ENCODE measurements around the gene C2CD5.
"Not testable (repeated sequence)": the region's sequence is repeated elsewhere in the genome, so short reads cannot be mapped to it uniquely, and the experiment has no call there.

C2CD5 gene

DNA sequence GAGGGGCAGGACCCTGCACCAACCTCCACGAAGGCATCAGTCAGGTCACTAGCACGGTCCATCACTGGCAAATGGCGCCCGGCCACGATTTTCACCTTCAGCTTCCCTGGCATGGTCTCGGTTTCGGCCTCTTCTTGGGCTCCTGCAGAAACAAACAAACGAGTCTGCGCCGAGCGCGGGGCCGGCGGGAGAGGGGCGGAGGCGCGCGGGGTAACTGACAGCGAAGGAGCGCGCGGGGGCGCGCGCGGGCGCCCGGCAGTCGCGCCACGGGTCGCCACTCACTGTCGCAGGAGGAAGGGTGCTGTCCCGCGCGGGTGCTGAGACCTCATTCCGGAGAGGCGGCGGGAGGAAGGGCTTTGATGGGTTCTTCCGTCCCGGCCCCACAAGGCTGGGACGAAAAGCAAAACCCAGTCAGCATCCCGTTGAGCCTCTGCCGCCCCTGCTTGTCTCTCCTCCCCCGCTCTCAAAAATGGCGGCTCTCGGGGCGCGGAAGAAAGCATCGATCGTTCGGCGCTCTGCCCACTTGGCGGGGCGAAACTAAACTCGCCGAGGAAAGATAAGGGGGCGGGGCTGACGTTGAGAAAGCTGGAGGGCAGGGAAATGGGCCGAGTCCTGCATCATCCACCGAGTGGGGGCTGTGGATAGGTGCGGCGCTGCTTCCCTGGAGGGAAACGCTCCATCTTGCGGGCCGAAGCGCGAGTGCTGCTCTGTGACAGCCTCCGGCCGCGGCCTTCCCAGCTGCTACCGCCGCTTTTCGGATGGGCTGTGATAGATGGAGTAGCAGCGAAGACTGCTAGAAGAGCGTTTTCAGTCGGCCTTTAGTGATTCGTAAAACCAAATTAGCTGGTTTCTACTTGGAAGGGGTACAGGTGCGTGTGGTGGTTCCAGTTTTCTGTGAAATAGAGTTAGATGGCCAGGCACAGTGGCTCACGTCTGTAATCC is at the start of gene C2CD5:
C2CD5 (minus strand) TSS at position 505 of the 942 bp plus-strand sequence; CDS start at position 113, 392 bp downstream.
- peak; percentile 72 to 98 (median 94) for DNase-seq

DNA sequence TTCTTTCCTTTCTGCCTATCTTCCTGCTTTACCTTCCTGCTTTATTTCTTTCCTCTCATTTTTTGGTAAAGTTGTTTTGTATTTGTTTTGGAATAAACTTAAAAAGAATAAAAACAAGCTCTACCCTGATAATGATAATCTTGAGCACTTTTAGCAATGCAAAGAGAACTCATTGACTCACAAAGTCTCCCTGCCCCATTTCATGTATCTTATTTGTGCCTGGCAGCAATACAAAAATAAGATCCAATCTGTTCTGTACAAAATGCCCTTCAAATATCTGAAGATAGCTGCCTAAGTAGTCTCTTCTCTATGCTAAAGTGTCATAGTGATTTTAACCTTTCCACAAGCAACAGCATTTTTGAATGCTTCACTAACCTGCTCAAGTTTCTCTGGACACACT is 49.5 kb upstream of the C2CD5 start:
- no peak for DNase-seq

GRCh38 chr12:22588817-22589216 is 44.5 kb upstream of the C2CD5 start:
- DNase-seq = no peak

DNA sequence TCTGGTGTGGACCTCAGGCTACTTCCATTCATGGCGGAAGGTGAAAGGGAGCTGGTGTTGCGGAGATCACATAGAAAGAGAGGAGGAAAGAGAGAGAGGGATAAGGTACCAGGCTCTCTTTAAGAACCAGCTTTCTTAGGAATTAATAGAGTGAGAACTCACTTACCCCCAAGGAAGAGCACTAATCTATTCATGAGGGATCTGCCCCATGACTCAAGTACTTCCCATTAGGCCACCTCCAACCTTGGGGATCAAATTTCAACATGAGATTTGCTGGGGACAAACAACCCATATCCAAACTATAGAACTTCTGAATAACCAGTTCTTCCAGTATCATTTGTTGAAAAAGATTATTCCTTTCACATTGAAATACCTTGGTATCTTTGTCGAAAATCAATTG is 34.0 kb upstream of the C2CD5 start:
- no peak for DNase-seq

GRCh38 chr12:22577667-22578066 is 33.3 kb upstream of the C2CD5 start:
- no peak for DNase-seq

DNA sequence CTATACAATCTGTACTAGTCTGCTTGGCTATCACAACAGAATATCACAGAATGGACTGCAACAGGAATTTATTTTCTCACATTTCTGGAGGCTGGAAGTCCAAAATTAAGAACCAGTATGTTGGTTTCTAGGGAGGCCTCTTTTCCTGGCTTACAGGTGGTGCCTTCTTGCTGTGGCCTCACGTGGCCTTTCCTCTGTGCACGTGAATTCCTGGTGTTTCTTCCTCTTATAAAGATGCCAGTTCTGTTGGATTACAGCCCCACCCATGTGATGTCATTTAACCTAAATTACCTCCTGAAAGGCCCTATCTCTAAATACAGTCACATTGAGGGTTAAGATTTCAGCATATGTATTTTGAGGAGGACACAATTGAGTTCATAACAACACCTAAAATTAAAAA is 32.1 kb upstream of the C2CD5 start:
- no peak for DNase-seq

GRCh38 chr12:22576065-22576464 is 31.7 kb upstream of the C2CD5 start:
- no peak for DNase-seq

- DNase-seq = no peak
Measured at GRCh38 chr12:22574921-22575320, 30.6 kb upstream of the C2CD5 start.

DNA sequence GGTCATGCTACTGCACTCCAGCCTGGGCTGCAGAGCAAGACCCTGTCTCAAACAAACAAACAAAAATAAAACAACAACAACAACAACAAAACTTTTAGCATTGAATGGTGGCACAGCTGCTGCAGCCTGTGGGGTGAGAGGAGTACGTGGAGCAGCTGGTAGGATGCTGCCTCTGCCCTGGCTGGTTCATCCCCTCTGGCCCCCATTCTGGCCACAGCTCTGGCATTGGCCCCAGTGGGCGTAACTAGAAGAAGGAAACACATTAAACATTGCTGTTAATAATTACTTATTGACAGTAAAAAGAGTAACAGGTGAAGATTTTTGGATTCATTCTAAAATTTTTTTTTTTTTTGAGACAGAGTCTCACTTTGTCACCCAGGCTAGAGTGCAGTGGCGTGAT is 28.8 kb upstream of the C2CD5 start:
- no peak for DNase-seq

DNA sequence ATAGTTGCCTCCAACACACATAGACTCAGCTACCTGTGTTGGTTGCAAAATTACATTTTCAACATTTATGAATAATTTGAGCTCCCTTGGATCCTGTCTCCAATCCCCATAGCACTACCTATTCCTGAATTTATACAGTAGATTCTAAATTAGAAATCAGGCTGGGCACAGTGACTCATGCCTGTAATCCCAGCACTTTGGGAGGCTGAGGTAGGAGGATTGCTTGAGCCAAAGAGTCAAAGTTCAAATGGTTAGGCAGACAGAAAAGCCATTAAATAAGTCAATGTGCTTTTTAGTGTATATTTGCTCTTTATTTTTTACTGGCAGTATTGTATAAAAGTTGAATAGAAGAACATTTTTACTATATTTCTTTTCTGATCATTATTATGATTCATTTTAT is 24.9 kb upstream of the C2CD5 start:
- no peak for DNase-seq

DNA sequence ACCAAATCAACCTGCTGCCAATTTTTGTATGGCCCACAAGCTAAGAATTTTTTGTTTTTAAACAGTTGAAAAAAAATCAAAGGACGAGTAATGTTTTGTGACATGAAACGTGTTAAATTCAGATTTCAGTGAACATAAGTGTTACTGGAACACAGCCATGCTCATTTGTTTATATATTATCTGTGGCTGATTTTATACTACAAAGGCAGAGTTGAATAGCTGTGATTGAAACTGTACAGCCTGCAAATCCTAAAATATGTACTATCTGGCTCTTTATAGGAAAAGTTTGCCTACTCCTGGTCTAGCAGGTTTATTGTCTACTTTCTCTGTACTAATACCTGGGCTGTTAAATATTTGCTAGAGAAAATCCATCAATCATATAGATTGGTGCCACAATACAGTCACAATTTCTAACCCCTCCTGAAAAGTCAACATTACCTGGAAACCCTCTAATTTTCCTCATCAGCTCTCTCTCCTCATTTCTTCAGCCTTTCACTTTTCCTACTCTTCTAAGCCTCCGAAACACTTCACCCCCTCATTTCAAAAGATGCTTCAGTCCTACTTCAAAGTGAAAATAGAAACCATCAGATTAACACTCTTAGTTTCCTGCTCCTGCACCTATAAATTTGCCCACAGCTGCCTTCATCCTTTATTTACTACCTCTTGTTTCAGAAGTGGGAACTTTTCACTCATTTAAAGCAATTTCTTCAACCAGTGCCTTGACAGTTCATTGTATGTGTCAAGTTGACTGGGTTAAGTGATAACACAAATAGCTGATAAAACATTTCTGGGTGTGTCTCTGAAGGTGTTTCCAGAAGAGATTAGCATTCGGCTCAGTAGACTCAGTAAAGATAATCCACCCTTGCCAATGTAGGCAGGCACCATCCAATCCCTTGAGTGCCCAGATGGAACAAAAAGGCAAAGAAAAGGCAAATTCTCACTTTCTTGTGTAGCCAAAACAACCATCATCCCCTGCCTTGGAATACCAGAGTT is 18.0 kb upstream of the C2CD5 start:
- DNase-seq = no peak

DNA sequence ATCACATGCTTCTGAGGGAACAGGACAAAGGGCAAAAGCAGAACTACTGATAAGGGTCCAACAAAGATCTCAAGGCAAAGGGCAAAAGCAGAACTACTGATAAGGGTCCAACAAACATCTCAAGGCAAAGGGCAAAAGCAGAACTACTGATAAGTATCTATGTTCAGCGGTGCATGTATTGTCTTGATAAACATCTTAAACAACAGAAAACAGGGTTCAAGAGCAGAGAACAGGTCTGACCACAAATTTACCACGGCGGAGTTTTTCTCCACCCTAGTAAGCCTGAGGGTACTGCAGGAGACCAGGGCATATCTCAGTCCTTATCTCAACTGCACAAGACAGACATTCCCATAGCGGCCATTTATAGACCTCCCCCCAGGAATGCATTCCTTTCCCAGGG is 10.4 kb upstream of the C2CD5 start:
- DNase-seq = not testable (repeated sequence)

- no peak for DNase-seq
Measured at GRCh38 chr12:22551624-22552023, 7.3 kb upstream of the C2CD5 start.

- no peak for DNase-seq
Measured at GRCh38 chr12:22545255-22545654, 913 bp upstream of the C2CD5 start.

DNA sequence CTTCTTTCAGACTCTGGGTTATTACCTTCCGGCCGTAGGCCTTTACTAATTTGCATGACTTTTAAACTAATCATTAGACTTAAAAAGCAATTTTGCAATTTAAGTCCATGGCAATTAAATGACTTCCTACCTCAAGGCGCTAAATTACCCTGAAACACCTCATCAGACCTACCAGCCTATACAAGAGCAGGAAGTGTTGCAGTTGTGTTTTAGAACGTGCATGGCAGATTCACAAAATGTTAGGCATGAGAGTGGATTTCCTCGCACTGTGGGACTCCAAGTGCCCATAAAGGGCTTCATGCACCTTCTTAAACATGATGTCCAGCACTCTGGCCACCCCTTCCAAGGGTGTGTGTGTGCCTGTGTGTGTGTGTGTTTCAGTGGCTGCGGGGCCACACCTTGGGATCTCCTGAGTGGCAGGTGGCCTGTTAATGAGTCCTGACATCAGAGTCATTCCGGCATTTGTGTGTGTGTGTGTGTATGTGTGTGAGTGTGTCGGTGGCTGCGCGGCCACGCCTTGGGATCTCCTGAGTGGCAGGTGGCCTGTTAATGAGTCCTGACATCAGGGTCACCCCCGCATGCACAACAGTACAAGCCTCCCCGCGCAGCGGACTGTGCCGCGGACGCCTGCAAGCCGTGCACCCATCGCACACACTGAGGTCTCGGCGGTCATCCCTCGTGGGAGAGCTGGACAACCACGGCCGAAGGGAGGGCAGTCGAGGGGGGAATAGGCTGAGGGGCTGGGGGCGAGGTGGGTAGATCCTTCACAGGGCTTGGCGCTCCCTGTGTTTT is 900 bp downstream of the C2CD5 start:
- DNase-seq = peak in 35 of 56 donors; percentile 14 to 74 (median 55)

DNA sequence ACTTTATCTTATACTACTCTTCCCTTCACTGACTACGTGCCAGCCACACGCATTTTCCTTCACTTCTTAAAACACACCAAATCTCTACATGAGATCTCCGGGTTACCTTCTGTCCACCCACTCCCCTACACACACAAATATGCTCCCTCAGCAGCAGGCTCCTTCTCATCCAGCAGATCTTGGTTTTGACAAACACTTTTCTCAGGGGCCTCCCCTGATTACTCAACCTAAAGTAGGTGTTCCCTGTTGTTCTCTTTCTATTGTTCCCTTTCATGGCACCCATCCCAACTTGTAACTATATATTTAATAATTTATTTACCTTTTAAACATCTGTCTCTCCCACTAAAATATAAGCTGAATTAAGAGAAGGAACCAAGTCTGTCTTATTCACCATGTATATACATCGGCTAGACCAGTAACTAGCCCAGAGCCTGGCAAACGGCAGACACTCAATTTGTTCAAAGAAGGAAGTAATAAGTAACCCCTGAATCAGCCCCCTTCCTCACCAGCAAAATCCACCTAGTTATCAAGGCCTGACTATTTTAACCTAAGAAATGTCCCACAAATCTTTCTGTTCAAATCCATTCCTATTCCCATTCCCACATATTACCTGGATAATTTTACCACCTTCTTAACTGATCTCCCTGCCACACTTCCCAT is 2.7 kb downstream of the C2CD5 start:
- DNase-seq = no peak

GRCh38 chr12:22539055-22539454 is 5.3 kb downstream of the C2CD5 start:
- DNase-seq = no peak

GRCh38 chr12:22538311-22538710 is 6.0 kb downstream of the C2CD5 start:
- no peak for DNase-seq

DNA sequence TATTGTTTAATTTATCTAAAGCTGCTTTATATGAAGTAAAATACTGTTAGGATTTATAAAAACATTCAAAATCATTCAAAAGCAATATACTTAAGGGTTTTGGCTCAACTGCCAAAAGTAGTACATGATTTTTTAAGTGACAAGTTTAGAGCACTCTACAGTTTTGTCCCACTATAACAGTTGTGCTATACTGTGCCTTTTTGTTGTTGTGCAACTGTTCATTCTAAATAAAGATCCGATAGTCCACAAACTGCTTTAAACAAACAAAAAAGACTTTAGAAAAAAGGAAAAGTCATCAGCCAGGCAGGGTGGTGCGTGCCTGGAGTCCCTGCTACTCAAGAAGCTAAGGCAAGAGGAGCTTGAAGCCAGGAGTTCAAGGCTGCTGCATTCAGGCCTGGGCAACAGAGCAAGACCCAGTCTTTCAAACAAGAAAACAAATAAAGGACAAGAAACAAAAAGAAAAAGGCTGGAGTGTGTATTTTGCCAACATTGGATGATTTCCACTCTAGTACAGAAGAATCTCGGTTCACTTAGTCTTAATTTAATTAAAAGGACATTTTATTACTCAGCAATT is 7.3 kb downstream of the C2CD5 start:
- DNase-seq = peak in 1 of 56 donors; percentile 10

DNA sequence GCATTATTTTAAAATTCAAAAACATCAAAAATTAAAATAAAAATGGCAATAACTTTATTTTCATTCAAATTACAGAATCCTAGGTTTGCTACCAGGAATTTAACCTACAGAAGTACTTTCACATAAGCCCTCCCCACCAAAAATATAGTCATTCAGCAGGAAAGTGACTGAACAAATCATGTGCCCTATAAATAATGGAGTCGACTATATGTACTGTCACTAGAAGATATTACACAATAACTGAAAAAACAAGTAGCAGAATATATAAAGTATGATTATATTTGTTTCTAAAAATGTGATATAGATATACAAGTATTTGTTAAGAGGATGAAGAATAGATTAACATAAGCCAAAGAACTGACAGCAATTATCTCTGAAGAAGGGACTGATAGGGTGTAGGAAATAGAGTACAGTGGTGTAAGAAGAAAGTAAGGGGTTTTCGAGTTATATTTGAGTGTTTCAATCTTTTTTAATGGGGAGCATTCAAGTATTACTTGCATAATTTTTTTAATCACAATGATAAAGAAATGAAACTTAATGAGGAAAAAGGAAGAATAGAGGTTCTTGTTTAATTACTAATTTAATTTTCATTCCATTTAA is 7.9 kb downstream of the C2CD5 start:
- DNase-seq = no peak
